ENCODE results near the gene NOXA1. TPM values are rescaled to one million over a fixed set of nuclear protein-coding genes. Genes with fewer than 3 reads are reported as not detected.

Gene NOXA1
- total RNA-seq, 1 experiment from 2014 or later, result 8.2 TPM

GRCh38 chr9:137387114-137387890, 35.9 kb upstream of the NOXA1 start:
- H3K27me3 Mint-ChIP-seq (ENCODE audit: insufficient read depth, unreplicated experiment), result no peaks in the 10 kb centered on the region
- CTCF ChIA-PET, result no interaction called here
- POLR2A ChIA-PET, result interaction anchor here (0.6 kb wide), 1 partner anchor 16 kb away, joined by 3 read pairs; no protein-coding TSS in a partner anchor
- no peaks in the 10 kb centered on the region for H3K4me1 Mint-ChIP-seq (ENCODE audit: insufficient read depth, unreplicated experiment)
- no peaks in the 10 kb centered on the region for H3K9me3 Mint-ChIP-seq (ENCODE audit: unreplicated experiment)
- H3K36me3 Mint-ChIP-seq (ENCODE audit: insufficient read depth, unreplicated experiment), result peaks cover 15% of the 10 kb centered on the region
- no peak overlapping the region for H3K4me3 Mint-ChIP-seq (ENCODE audit: unreplicated experiment)
- BruUV-seq (replicated peaks), result no TSS peak
- no peak for DNase-seq (ENCODE audit: unreplicated experiment)
- intact Hi-C loops (cut with micrococcal nuclease), result no loop called here
- no peak overlapping the region for H3K27ac Mint-ChIP-seq (ENCODE audit: low read depth, unreplicated experiment)
- no peak for TF ChIP-seq CTCF (IDR thresholded peaks at IDR 0.05; ENCODE audit: unreplicated experiment)

GRCh38 chr9:137387891-137388560, 35.2 kb upstream of the NOXA1 start:
- BruUV-seq (replicated peaks), result no TSS peak
- CTCF ChIA-PET, result no interaction called here
- no peak overlapping the region for H3K4me3 Mint-ChIP-seq (ENCODE audit: unreplicated experiment)
- H3K9me3 Mint-ChIP-seq (ENCODE audit: unreplicated experiment), result no peaks in the 10 kb centered on the region
- DNase-seq (ENCODE audit: unreplicated experiment), result no peak
- no peaks in the 10 kb centered on the region for H3K27me3 Mint-ChIP-seq (ENCODE audit: insufficient read depth, unreplicated experiment)
- H3K36me3 Mint-ChIP-seq (ENCODE audit: insufficient read depth, unreplicated experiment), result peaks cover 16% of the 10 kb centered on the region
- H3K27ac Mint-ChIP-seq (ENCODE audit: low read depth, unreplicated experiment), result no peak overlapping the region
- intact Hi-C loops (cut with micrococcal nuclease), result no loop called here
- H3K4me1 Mint-ChIP-seq (ENCODE audit: insufficient read depth, unreplicated experiment), result no peaks in the 10 kb centered on the region
- no peak for TF ChIP-seq CTCF (IDR thresholded peaks at IDR 0.05; ENCODE audit: unreplicated experiment)
- POLR2A ChIA-PET, result no interaction called here

- intact Hi-C loops (cut with micrococcal nuclease), result no loop called here
- H3K36me3 Mint-ChIP-seq (ENCODE audit: insufficient read depth, unreplicated experiment), result peaks cover 24% of the 10 kb centered on the region
- no peaks in the 10 kb centered on the region for H3K27me3 Mint-ChIP-seq (ENCODE audit: insufficient read depth, unreplicated experiment)
- H3K4me1 Mint-ChIP-seq (ENCODE audit: insufficient read depth, unreplicated experiment), result no peaks in the 10 kb centered on the region
- no peak overlapping the region for H3K27ac Mint-ChIP-seq (ENCODE audit: low read depth, unreplicated experiment)
- no peak for TF ChIP-seq CTCF (IDR thresholded peaks at IDR 0.05; ENCODE audit: unreplicated experiment)
- H3K4me3 Mint-ChIP-seq (ENCODE audit: unreplicated experiment), result no peak overlapping the region
- CTCF ChIA-PET, result interaction anchor here (0.5 kb wide), 1 partner anchor 94 kb away, joined by 3 read pairs; no protein-coding TSS in a partner anchor
- DNase-seq (ENCODE audit: unreplicated experiment), result no peak
- no TSS peak for BruUV-seq (replicated peaks)
- no peaks in the 10 kb centered on the region for H3K9me3 Mint-ChIP-seq (ENCODE audit: unreplicated experiment)
- POLR2A ChIA-PET, result no interaction called here
These were observed 34.4 kb upstream of the NOXA1 start for GRCh38 chr9:137388589-137389427.

GRCh38 chr9:137389428-137389746, 33.8 kb upstream of the NOXA1 start:
- H3K27ac Mint-ChIP-seq (ENCODE audit: low read depth, unreplicated experiment), result no peak overlapping the region
- intact Hi-C loops (cut with micrococcal nuclease), result no loop called here
- no peaks in the 10 kb centered on the region for H3K9me3 Mint-ChIP-seq (ENCODE audit: unreplicated experiment)
- no peak for DNase-seq (ENCODE audit: unreplicated experiment)
- POLR2A ChIA-PET, result no interaction called here
- no peak for TF ChIP-seq CTCF (IDR thresholded peaks at IDR 0.05; ENCODE audit: unreplicated experiment)
- no peak overlapping the region for H3K4me3 Mint-ChIP-seq (ENCODE audit: unreplicated experiment)
- CTCF ChIA-PET, result no interaction called here
- no TSS peak for BruUV-seq (replicated peaks)
- H3K4me1 Mint-ChIP-seq (ENCODE audit: insufficient read depth, unreplicated experiment), result no peaks in the 10 kb centered on the region
- H3K36me3 Mint-ChIP-seq (ENCODE audit: insufficient read depth, unreplicated experiment), result peaks cover 24% of the 10 kb centered on the region
- no peaks in the 10 kb centered on the region for H3K27me3 Mint-ChIP-seq (ENCODE audit: insufficient read depth, unreplicated experiment)

Data from MCF 10A (cell line).